ENCODE measurements around the gene CXCL5.
"Not testable (repeated sequence)": the region's sequence is repeated elsewhere in the genome, so short reads cannot be mapped to it uniquely, and the experiment has no call there.

The CXCL5 gene

GRCh38 chr4:73970945-73971344 lies 27.5 kb downstream of the CXCL5 start:
- DNase-seq (ENCODE audit: low spot score): no peak

GRCh38 chr4:73970011-73970410 lies 28.5 kb downstream of the CXCL5 start:
- no peak for DNase-seq (ENCODE audit: low spot score)

GRCh38 chr4:73967866-73968265 lies 30.6 kb downstream of the CXCL5 start:
- DNase-seq (ENCODE audit: low spot score): no peak

GRCh38 chr4:73964862-73965611 lies 33.4 kb downstream of the CXCL5 start:
- DNase-seq (ENCODE audit: low spot score): peak; percentile 70

GRCh38 chr4:73962724-73963123 lies 35.8 kb downstream of the CXCL5 start:
- DNase-seq (ENCODE audit: low spot score): no peak

- DNase-seq (ENCODE audit: low spot score): not testable (repeated sequence)
Measured at GRCh38 chr4:73959041-73959440, 39.4 kb downstream of the CXCL5 start.

- DNase-seq (ENCODE audit: low spot score): no peak
Measured at GRCh38 chr4:73952352-73952751, 46.1 kb downstream of the CXCL5 start.

GRCh38 chr4:73950376-73950920 lies 48.0 kb downstream of the CXCL5 start:
- DNase-seq (ENCODE audit: low spot score): peak; percentile 20

- no peak for DNase-seq (ENCODE audit: low spot score)
Measured at GRCh38 chr4:73948990-73949706, 49.3 kb downstream of the CXCL5 start.

- DNase-seq (ENCODE audit: low spot score): no peak
Measured at GRCh38 chr4:73948291-73948690, 50.2 kb downstream of the CXCL5 start.

- no peak for DNase-seq (ENCODE audit: low spot score)
Measured at GRCh38 chr4:73947239-73947985, 51.1 kb downstream of the CXCL5 start.

GRCh38 chr4:73945674-73946449 lies 52.6 kb downstream of the CXCL5 start:
- no peak for DNase-seq (ENCODE audit: low spot score)

Measured in iPS-NIHi11 (cell line).